Suprapubic skin (tissue), 4 donors: ENCODE measurements around the gene NPRL2. TPM values are rescaled to one million over a fixed set of nuclear protein-coding genes. Genes with fewer than 3 reads are reported as not detected.
"Not testable (repeated sequence)": the region's sequence is repeated elsewhere in the genome, so short reads cannot be mapped to it uniquely, and the experiment has no call there.

ENCODE experiments used
- DNase-seq, 2 donors: peaks; one replicate each; pipeline ENCODE4 v3.0.0-alpha.2; 2019; ENCODE audit warnings: low spot score in 2 of 2
- H3K27ac ChIP-seq: fragments of 200-600 bp; sonication (generic); one replicate; pipeline ENCODE4 v1.5.1; 2019
- H3K27me3 ChIP-seq: fragments of 200-600 bp; sonication (generic); one replicate; pipeline ENCODE4 v1.5.1; 2019
- H3K36me3 ChIP-seq: fragments of 200-600 bp; sonication (generic); one replicate; pipeline ENCODE4 v1.5.1; 2019
- H3K4me1 ChIP-seq: fragments of 200-600 bp; sonication (generic); one replicate; pipeline ENCODE4 v1.5.1; 2019
- H3K4me3 ChIP-seq: fragments of 200-600 bp; sonication (generic); one replicate; pipeline ENCODE4 v1.5.1; 2019; ENCODE audit warnings: mild to moderate bottlenecking
- H3K9me3 ChIP-seq: fragments of 200-600 bp; sonication (generic); one replicate; pipeline ENCODE4 v1.5.1; 2019
- EP300 ChIP-seq: sonication (generic); formaldehyde crosslinking; IDR thresholded peaks from one replicate; pipeline ENCODE4 v1.6.1; 2017; ENCODE audit warnings: antibody characterized with exemption
- POLR2A ChIP-seq, 2 donors: fragments of 450-650 bp; IDR thresholded peaks; one replicate each; pipeline ENCODE4 v1.6.1; 2017; ENCODE audit warnings: antibody characterized with exemption in 2 of 2, mild to moderate bottlenecking in 2 of 2, moderate library complexity in 2 of 2
- POLR2AphosphoS5 ChIP-seq, 3 donors: sonication (generic); formaldehyde crosslinking; IDR thresholded peaks; one replicate each; pipeline ENCODE4 v1.6.1; 2017; ENCODE audit warnings: antibody characterized with exemption in 3 of 3
- WGBS: methylation state at CpG from one replicate; pipeline ENCODE4 v1.1.5; 2018; 5-methylcytosine and 5-hydroxymethylcytosine counted together
- total RNA-seq, 4 donors: library from RNA; depleted of rRNA; stranded (reverse); fragments of >200 nt; gene quantifications; one replicate each; pipeline ENCODE4 v1.1.0, GENCODE V29; 2016
- TF ChIP-seq, protein P1 (sequence below), 2 donors: fragments of 200-600 bp in 1 of 2; fragments of 450-650 bp in 1 of 2; sonication (generic) in 1 of 2; IDR thresholded peaks; one replicate each; pipeline ENCODE4 v1.5.1; 2016 to 2019; ENCODE audit warnings: antibody characterized with exemption in 2 of 2, mild to moderate bottlenecking in 1 of 2, moderate library complexity in 1 of 2

Gene NPRL2
- total RNA-seq, 4 donors from 2014 or later, result 16.5 to 35.6 (median 26.0) TPM

DNA sequence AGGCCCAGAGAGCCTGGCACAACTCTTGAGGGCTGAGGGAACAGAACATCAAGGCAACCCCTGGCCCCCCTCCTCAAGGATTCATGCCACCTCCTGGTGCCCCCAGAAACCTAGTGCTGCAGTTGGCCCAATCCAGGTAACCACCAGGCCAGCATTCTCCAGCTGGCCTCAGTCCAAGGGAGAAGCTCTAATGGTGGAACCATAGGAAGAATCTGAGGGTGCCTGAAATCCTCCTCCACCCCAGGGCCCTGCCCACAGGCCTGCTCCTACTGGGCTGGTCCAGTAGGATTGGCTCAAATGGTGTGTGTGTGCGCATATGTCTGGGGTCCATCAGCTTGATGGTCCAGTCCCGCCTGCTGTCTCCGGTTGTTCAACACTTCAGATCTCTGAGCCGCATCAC lies 35.8 kb downstream of the NPRL2 start:
- TF ChIP-seq EP300 (no peak), POLR2A (IDR thresholded peaks at IDR 0.05) (no peak), POLR2AphosphoS5 (IDR thresholded peaks at IDR 0.05) (no peak)
- TF ChIP-seq, protein P1, sequence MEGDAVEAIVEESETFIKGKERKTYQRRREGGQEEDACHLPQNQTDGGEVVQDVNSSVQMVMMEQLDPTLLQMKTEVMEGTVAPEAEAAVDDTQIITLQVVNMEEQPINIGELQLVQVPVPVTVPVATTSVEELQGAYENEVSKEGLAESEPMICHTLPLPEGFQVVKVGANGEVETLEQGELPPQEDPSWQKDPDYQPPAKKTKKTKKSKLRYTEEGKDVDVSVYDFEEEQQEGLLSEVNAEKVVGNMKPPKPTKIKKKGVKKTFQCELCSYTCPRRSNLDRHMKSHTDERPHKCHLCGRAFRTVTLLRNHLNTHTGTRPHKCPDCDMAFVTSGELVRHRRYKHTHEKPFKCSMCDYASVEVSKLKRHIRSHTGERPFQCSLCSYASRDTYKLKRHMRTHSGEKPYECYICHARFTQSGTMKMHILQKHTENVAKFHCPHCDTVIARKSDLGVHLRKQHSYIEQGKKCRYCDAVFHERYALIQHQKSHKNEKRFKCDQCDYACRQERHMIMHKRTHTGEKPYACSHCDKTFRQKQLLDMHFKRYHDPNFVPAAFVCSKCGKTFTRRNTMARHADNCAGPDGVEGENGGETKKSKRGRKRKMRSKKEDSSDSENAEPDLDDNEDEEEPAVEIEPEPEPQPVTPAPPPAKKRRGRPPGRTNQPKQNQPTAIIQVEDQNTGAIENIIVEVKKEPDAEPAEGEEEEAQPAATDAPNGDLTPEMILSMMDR (IDR thresholded peaks at IDR 0.05), result no peak
- H3K27ac ChIP-seq, result peak overlapping the region; percentile 6
- no peaks in the 10 kb centered on the region for H3K9me3 ChIP-seq
- DNase-seq, result no peak
- H3K4me3 ChIP-seq, result no peak overlapping the region
- peaks cover 75% of the 10 kb centered on the region for H3K4me1 ChIP-seq
- H3K27me3 ChIP-seq, result no peaks in the 10 kb centered on the region
- peaks cover 18% of the 10 kb centered on the region for H3K36me3 ChIP-seq
- WGBS, result 100% methylated on average over 4 of the region's 4 CpGs

DNA sequence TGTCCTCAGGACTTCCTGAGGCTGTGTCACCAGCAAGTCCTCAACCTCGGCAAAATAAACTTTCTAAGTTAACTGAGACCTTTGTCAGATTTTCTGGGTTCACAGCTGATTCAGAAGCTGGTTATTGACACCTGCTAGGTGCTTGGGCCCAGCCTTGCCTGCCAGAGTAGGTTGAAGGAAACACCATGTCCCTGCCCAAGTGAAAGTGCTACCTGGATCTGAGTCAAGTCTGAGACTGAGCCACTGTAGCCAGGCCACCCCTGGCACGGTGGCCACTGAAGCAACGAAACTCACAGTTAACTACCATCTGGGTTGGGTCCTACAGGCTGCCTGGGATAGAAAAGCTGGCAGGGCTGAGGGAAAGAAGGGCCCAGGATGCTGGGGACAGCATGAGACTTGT lies 36.2 kb downstream of the NPRL2 start:
- TF ChIP-seq, protein P1 (IDR thresholded peaks at IDR 0.05), result no peak
- TF ChIP-seq POLR2AphosphoS5 (IDR thresholded peaks at IDR 0.05) (no peak), EP300 (no peak), POLR2A (IDR thresholded peaks at IDR 0.05) (no peak)
- no peak for DNase-seq
- Histone ChIP-seq H3K27ac (peak overlapping the region; percentile 6), H3K27me3 (no peaks in the 10 kb centered on the region), H3K36me3 (peaks cover 13% of the 10 kb centered on the region), H3K4me3 (no peak overlapping the region), H3K9me3 (no peaks in the 10 kb centered on the region), H3K4me1 (peaks cover 70% of the 10 kb centered on the region)
- WGBS, result 72% methylated on average over 3 of the region's 3 CpGs

DNA sequence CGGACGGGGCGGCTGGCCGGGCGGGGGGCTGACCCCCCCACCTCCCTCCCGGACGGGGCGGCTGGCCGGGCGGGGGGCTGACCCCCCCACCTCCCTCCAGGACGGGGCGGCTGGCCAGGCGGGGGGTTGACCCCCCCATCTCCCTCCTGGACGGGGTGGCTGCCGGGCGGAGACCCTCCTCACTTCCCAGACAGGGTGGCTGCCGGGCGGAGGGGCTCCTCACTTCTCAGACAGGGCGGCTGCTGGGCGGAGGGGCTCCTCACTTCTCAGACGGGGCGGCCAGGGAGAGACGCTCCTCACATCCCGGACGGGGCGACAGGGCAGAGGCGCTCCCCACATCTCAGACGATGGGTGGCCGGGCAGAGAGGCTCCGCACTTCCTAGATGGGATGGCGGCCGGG lies 38.5 kb downstream of the NPRL2 start:
- no CpG with 5 or more reads among the region's 32 CpGs for WGBS
- DNase-seq, H3K9me3 ChIP-seq, H3K36me3 ChIP-seq, H3K27me3 ChIP-seq: not testable (repeated sequence)
- H3K4me3 ChIP-seq, result peak overlapping the region; percentile 48
- H3K4me1 ChIP-seq, result peaks cover 47% of the 10 kb centered on the region
- H3K27ac ChIP-seq, result peak overlapping the region; percentile 41

DNA sequence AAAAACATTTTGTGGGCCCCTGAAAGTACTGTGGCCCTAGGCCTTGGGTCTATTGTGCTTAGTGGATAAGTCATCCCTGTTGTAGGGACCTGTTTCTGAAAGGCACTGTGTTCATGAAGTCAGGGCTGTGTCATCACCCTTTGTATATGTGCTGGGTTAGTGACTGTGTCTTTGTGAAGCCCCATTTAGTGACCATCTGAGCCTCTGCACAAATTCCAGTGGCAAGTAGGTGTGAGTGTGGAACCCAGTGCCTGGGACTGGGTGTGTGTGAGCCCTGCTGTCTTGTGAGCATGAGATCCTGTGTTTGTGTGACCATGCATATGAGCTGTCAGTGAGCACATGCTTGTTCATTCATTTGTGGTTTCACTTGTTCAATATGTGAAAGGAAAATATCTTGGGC lies 46.0 kb downstream of the NPRL2 start:
- H3K9me3 ChIP-seq, result no peaks in the 10 kb centered on the region
- no peaks in the 10 kb centered on the region for H3K27me3 ChIP-seq
- DNase-seq, result no peak
- H3K27ac ChIP-seq, result no peak overlapping the region
- peaks cover 32% of the 10 kb centered on the region for H3K4me1 ChIP-seq
- H3K36me3 ChIP-seq, result no peaks in the 10 kb centered on the region
- TF ChIP-seq POLR2A (IDR thresholded peaks at IDR 0.05) (no peak), EP300 (no peak), POLR2AphosphoS5 (IDR thresholded peaks at IDR 0.05) (no peak)
- TF ChIP-seq, protein P1 (IDR thresholded peaks at IDR 0.05), result no peak
- H3K4me3 ChIP-seq, result no peak overlapping the region

DNA sequence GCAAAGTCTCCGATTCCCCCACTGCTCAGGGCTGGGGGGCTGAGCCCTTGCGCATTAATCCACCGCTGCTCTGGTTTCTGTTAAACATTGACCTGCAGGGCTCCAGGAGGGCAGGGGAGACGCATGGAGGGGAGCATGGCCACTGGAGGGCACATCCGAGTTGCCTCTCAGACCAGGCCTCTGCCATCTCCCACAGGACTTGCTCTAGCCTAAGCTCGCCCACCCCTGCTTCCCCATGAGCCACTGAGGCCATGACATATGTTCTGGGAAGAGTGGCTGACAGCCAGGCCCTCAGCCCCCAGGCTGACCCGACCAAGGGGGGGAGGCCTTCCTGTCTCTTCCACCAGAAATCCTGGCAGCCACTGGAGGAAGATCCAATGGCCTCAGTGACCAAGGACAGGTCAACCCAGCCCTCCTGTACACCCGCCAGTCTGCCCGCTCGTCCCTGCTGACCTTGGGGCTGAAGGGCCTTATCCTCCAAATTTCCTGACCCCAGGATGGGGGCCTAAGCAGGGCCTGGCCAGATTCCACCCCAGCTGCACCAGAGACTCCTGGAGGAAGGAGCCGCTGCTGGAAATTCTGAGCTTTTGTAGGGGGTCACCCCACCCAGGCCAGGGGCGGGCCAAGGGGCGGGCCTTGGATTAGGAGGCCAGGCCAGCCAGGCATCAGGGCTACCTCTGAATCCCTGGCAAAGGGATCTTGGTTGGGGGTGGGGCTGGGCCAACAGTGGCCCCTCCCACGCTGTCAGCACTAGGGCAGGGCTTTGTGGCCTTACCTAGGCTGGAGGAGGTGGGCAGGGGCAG lies 47.4 kb downstream of the NPRL2 start, which contains the start of gene HYAL1:
Gene HYAL1, minus strand, starts transcription at position 562 of the 803 bp plus-strand sequence. CDS start 618 bp downstream, outside the sequence.
- H3K9me3 ChIP-seq, result no peaks in the 10 kb centered on the region
- peak within 1 kb of the TSS; percentile 7 for H3K27ac ChIP-seq
- H3K4me3 ChIP-seq, result no peak within 1 kb of the TSS
- H3K27me3 ChIP-seq, result no peaks in the 10 kb centered on the region
- 53% methylated on average over 6 of the region's 14 CpGs for WGBS
- no peaks in the 10 kb centered on the region for H3K36me3 ChIP-seq
- TF ChIP-seq POLR2A (IDR thresholded peaks at IDR 0.05), result no peak
- TF ChIP-seq, protein P1 (IDR thresholded peaks at IDR 0.05), result no peak
- no peak for TF ChIP-seq POLR2AphosphoS5 (IDR thresholded peaks at IDR 0.05)
- TF ChIP-seq EP300, result no peak
- peaks cover 41% of the 10 kb centered on the region for H3K4me1 ChIP-seq
- DNase-seq, result peak in 1 of 2 donors; percentile 87
